SK-N-MC (cell line): Measurements from ENCODE around the gene MIOX.

ENCODE experiments used
- DNase-seq: peaks from one replicate; pipeline ENCODE4 v3.0.0-alpha.2; 2011; ENCODE audit warnings: low read depth, low spot score
- H3K27ac ChIP-seq: fragments of 200-600 bp; sonication (generic); 2 replicates; pipeline ENCODE4 v1.5.1; 2016; ENCODE audit warnings: mixed run types
- H3K36me3 ChIP-seq: fragments of 200-600 bp; sonication (generic); 2 replicates; pipeline ENCODE4 v1.6.1; 2017; ENCODE audit warnings: antibody characterized with exemption, low read length, mixed read lengths; ENCODE audit not compliant: insufficient read depth
- H3K4me3 ChIP-seq: fragments of 200-600 bp; sonication (generic); 2 replicates; pipeline ENCODE4 v1.5.1; 2016
- H3K9ac ChIP-seq: fragments of 200-600 bp; sonication (generic); 2 replicates; pipeline ENCODE4 v1.8.0; 2017; ENCODE audit warnings: mixed run types, mixed read lengths; ENCODE audit not compliant: insufficient read length
- H3K9me3 ChIP-seq: fragments of 200-600 bp; sonication (generic); 2 replicates; pipeline ENCODE4 v1.6.1; 2017; ENCODE audit warnings: low read depth, mild to moderate bottlenecking, antibody characterized with exemption, low read length, moderate library complexity, mixed read lengths
- EZH2 ChIP-seq: fragments of 200-600 bp; sonication (generic); IDR thresholded peaks from one replicate; pipeline ENCODE4 v1.6.1; 2017; ENCODE audit warnings: antibody characterized with exemption
- FOXP2 ChIP-seq: optimal IDR thresholded peaks from 2 replicates; pipeline ENCODE3; 2011; ENCODE audit warnings: mild to moderate bottlenecking, moderate library complexity; ENCODE audit not compliant: insufficient read depth; ENCODE audit errors: extremely low read length, control extremely low read depth
- POLR2AphosphoS5 ChIP-seq: IDR thresholded peaks from 2 replicates; pipeline ENCODE4 v1.6.1; 2012; ENCODE audit warnings: mild to moderate bottlenecking, low read depth, low read length, borderline replicate concordance

The MIOX gene

GRCh38 chr22:50459496-50460140, 27.0 kb upstream of the MIOX start:
- DNase-seq = no peak
- Histone ChIP-seq H3K27ac (no peak overlapping the region), H3K36me3 (peaks cover 48% of the 10 kb centered on the region), H3K9ac (no peak overlapping the region), H3K9me3 (no peaks in the 10 kb centered on the region), H3K4me3 (no peak overlapping the region)
- no peak for TF ChIP-seq POLR2AphosphoS5
- no peak for TF ChIP-seq FOXP2
- TF ChIP-seq EZH2 = no peak

- TF ChIP-seq POLR2AphosphoS5 = no peak
- no peak for TF ChIP-seq FOXP2
- TF ChIP-seq EZH2 = no peak
- no peak for DNase-seq
- Histone ChIP-seq H3K4me3 (no peak overlapping the region), H3K36me3 (peaks cover 41% of the 10 kb centered on the region), H3K9ac (no peak overlapping the region), H3K9me3 (no peaks in the 10 kb centered on the region), H3K27ac (no peak overlapping the region)
Observed at GRCh38 chr22:50460938-50461337, 25.7 kb upstream of the MIOX start.

- no peak overlapping the region for H3K4me3 ChIP-seq
- DNase-seq = no peak
- peaks cover 41% of the 10 kb centered on the region for H3K36me3 ChIP-seq
- H3K9me3 ChIP-seq = no peaks in the 10 kb centered on the region
- no peak overlapping the region for H3K27ac ChIP-seq
- no peak overlapping the region for H3K9ac ChIP-seq
- TF ChIP-seq FOXP2 (no peak), EZH2 (no peak), POLR2AphosphoS5 (no peak)
Observed at GRCh38 chr22:50461536-50461935, 25.1 kb upstream of the MIOX start.

GRCh38 chr22:50461979-50462540, 24.6 kb upstream of the MIOX start:
- Histone ChIP-seq H3K27ac (no peak overlapping the region), H3K9ac (no peak overlapping the region), H3K4me3 (no peak overlapping the region), H3K36me3 (peaks cover 44% of the 10 kb centered on the region), H3K9me3 (no peaks in the 10 kb centered on the region)
- TF ChIP-seq POLR2AphosphoS5 (no peak), FOXP2 (no peak), EZH2 (no peak)
- DNase-seq = no peak

- H3K9me3 ChIP-seq = no peaks in the 10 kb centered on the region
- H3K4me3 ChIP-seq = no peak overlapping the region
- DNase-seq = no peak
- H3K9ac ChIP-seq = no peak overlapping the region
- H3K27ac ChIP-seq = no peak overlapping the region
- peaks cover 43% of the 10 kb centered on the region; the same call in 1 of the 2 replicates for H3K36me3 ChIP-seq
- no peak for TF ChIP-seq FOXP2
- no peak for TF ChIP-seq EZH2
- no peak for TF ChIP-seq POLR2AphosphoS5
Observed at GRCh38 chr22:50463188-50463900, 23.3 kb upstream of the MIOX start.

- Histone ChIP-seq H3K27ac (no peak overlapping the region), H3K36me3 (peaks cover 35% of the 10 kb centered on the region; the same call in 1 of the 2 replicates), H3K9ac (no peak overlapping the region), H3K4me3 (no peak overlapping the region), H3K9me3 (no peaks in the 10 kb centered on the region)
- no peak for DNase-seq
- no peak for TF ChIP-seq POLR2AphosphoS5
- no peak for TF ChIP-seq EZH2
- no peak for TF ChIP-seq FOXP2
Observed at GRCh38 chr22:50464451-50464850, 22.2 kb upstream of the MIOX start.

GRCh38 chr22:50465066-50465930, 21.4 kb upstream of the MIOX start:
- Histone ChIP-seq H3K36me3 (peaks cover 32% of the 10 kb centered on the region; the same call in 1 of the 2 replicates), H3K27ac (no peak overlapping the region), H3K4me3 (no peak overlapping the region), H3K9me3 (no peaks in the 10 kb centered on the region), H3K9ac (no peak overlapping the region)
- TF ChIP-seq EZH2 (no peak), FOXP2 (no peak), POLR2AphosphoS5 (no peak)
- no peak for DNase-seq

GRCh38 chr22:50467341-50467740, 19.3 kb upstream of the MIOX start:
- no peak for DNase-seq
- TF ChIP-seq EZH2 (no peak), POLR2AphosphoS5 (no peak), FOXP2 (no peak)
- Histone ChIP-seq H3K4me3 (no peak overlapping the region), H3K27ac (no peak overlapping the region), H3K9me3 (no peaks in the 10 kb centered on the region), H3K36me3 (peaks cover 16% of the 10 kb centered on the region; the same call in 1 of the 2 replicates), H3K9ac (no peak overlapping the region)
